HL-60/S4 (cell line): Measurements from ENCODE around the gene RNASE11.

Experiments used
- in situ Hi-C: fragments of 300-500 bp; cut with MboI; formaldehyde crosslinking; loops from 2 replicates; pipeline ENCODE4 v1.14.3; 2022; ENCODE audit warnings: low sequenced_read_pairs

RNASE11 gene

DNA sequence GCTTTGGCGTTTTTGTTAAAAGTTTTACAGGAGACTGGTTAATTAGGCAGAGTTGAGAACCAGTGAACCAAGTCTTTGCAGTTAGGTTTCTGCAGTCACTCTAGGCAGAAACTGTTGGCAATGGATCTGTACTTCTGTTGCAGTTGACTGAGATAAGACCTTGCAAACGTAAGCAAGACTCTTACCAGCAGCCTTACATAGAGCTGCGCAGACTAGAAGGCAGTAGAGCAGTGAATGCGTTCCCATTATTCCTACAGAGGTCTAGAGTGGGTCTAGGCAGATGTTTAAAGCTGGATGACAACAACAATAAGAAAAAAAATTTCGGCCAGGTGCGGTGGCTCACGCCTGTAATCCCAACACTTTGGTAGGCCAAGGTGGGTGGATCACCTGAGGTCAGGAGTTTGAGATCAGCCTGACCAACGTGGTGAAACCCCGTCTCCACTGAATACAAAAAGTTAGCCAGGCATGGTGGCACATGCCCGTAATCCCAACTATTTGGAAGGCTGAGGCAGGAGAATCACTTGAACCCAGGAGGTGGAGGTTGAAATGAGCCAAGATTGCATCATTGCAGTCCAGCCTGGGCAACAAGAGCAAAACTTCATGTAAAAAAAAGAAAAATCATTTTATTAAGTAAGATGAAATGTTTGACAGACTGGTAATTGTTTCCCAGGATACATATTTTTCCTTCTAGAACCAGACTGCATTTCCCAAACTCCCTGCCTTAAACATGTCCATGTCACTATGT is 39.2 kb downstream of the RNASE11 start:
- in situ Hi-C loops, result no loop called here

DNA sequence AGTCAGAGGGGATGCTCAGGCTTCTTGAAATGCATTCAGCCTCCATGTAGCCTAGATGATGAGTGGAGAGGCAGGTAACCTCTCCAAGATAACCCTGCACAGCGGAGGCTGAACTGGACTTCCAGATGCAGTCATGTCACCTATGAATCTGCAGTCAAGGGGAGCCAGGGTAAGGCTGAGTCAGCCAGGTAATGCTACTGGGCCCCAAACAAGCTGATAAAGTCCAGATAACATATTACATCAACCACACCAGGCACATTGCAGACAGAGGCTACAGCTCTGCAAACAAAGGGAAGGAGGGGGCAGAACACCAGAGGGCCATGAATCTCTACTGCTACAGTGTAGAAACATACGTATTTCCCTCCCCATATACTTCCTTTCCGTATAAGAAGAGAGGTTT is 40.9 kb downstream of the RNASE11 start:
- in situ Hi-C loops, result no loop called here

DNA sequence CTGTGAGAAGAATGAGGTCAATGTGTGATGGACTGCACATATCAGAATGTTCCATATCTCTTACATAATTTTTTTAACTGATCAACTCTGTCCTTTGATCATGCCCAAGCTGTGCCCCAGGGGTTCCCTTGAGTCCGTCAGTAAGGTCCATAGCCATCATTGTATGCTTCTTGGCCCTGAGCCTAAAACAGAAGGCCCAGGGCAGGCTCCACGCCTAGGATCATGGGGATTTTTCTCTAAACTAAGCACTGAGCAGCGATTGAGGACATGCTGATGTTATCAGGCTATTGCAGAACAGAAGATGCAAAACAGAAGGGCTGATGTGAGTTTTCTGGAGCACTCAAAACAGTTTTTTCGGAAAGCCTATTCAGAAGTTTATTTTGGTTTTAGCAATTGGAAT is 47.9 kb downstream of the RNASE11 start:
- in situ Hi-C loops, result no loop called here
